Naive thymus-derived CD4-positive, alpha-beta T cell (primary cell): Measurements from ENCODE around the gene DAAM2. TPM values are rescaled to one million over a fixed set of nuclear protein-coding genes. Genes with fewer than 3 reads are reported as not detected.

Source experiments
- ATAC-seq: fragments of 150-1000 bp; cut with Tn5 transposase; 2 replicates; pipeline ENCODE4 v1.10.0; 2021; ENCODE audit warnings: mild to moderate bottlenecking, moderate library complexity
- CTCF ChIA-PET: fragments of 350-600 bp; sonication (Branson Sonifier 250); formaldehyde crosslinking; loops from one replicate; lab custom pipeline; 2021; ENCODE audit warnings: antibody characterized with exemption; lab: Charles Lee
- POLR2A ChIA-PET: fragments of 350-600 bp; sonication (Branson Sonifier 250); formaldehyde crosslinking; loops from one replicate; lab custom pipeline; 2021; ENCODE audit warnings: antibody characterized with exemption, inconsistent platforms; lab: Charles Lee
- DNase-seq, 9 donors: peaks; one replicate each; pipeline versions ENCODE4 v3.0.0 to v3.0.0-alpha.2; 2020 to 2022; ENCODE audit warnings: mixed read lengths in 1 of 9
- H3K27ac ChIP-seq: one replicate; pipeline ENCODE4 v1.7.0; 2013; ENCODE audit warnings: mild to moderate bottlenecking, low read depth, low read length, moderate library complexity
- H3K27me3 ChIP-seq, 2 donors: one replicate each; pipeline ENCODE4 v1.7.0; 2013; ENCODE audit warnings: low read length in 2 of 2, mild to moderate bottlenecking in 2 of 2, moderate library complexity in 2 of 2; ENCODE audit not compliant: control insufficient read depth in 2 of 2, insufficient read depth in 2 of 2
- H3K36me3 ChIP-seq, 3 experiments: 1 replicate in 2 of 3; 2 replicates in 1 of 3; pipeline ENCODE4 v1.7.0; 2013; ENCODE audit warnings: low read length in 3 of 3, mild to moderate bottlenecking in 3 of 3, moderate library complexity in 1 of 3; ENCODE audit not compliant: insufficient read depth in 3 of 3, control insufficient read depth in 2 of 3
- H3K4me1 ChIP-seq, 2 donors: one replicate each; pipeline ENCODE4 v1.7.0; 2013; ENCODE audit warnings: low read length in 2 of 2, mild to moderate bottlenecking in 2 of 2, moderate library complexity in 1 of 2; ENCODE audit not compliant: control insufficient read depth in 2 of 2, insufficient read depth in 2 of 2
- H3K4me3 ChIP-seq: 2 replicates; pipeline ENCODE4 v1.7.0; 2013; ENCODE audit warnings: mild to moderate bottlenecking, low read length
- H3K9me3 ChIP-seq, 3 experiments: 1 replicate in 2 of 3; 2 replicates in 1 of 3; pipeline ENCODE4 v1.7.0; 2013; ENCODE audit warnings: low read length in 3 of 3; ENCODE audit not compliant: control insufficient read depth in 2 of 3
- H3K27ac Mint-ChIP-seq, 9 donors: one replicate each; pipeline ENCODE4 v1.8.0; 2020 to 2022; ENCODE audit warnings: mixed read lengths in 9 of 9, mild to moderate bottlenecking in 8 of 9, moderate library complexity in 5 of 9, inconsistent platforms in 2 of 9
- H3K27me3 Mint-ChIP-seq, 5 donors: one replicate each; pipeline ENCODE4 v1.8.0; 2021 to 2022; ENCODE audit warnings: mixed read lengths in 5 of 5, mild to moderate bottlenecking in 1 of 5
- H3K36me3 Mint-ChIP-seq, 5 donors: one replicate each; pipeline ENCODE4 v1.8.0; 2020 to 2022; ENCODE audit warnings: mixed read lengths in 5 of 5, mild to moderate bottlenecking in 3 of 5, inconsistent platforms in 1 of 5
- H3K4me1 Mint-ChIP-seq, 7 donors: one replicate each; pipeline ENCODE4 v1.8.0; 2020 to 2022; ENCODE audit warnings: mixed read lengths in 7 of 7, mild to moderate bottlenecking in 3 of 7, inconsistent platforms in 1 of 7
- H3K4me3 Mint-ChIP-seq, 10 donors: one replicate each; pipeline ENCODE4 v1.8.0; 2020 to 2022; ENCODE audit warnings: mild to moderate bottlenecking in 10 of 10, mixed read lengths in 10 of 10, moderate library complexity in 6 of 10, inconsistent platforms in 2 of 10
- H3K9me3 Mint-ChIP-seq, 11 donors: one replicate each; pipeline ENCODE4 v1.8.0; 2020 to 2022; ENCODE audit warnings: mixed read lengths in 11 of 11, mild to moderate bottlenecking in 4 of 11, inconsistent platforms in 1 of 11, moderate library complexity in 1 of 11
- intact Hi-C, 2 donors: fragments of 100-400 bp; cut with micrococcal nuclease; formaldehyde crosslinking; loops; one replicate each; pipeline ENCODE4 v1.15.1; 2023
- polyA plus RNA-seq, 2 donors: library from polyadenylated mRNA; unstranded; fragments of 300-500 nt; fragmentation: Illumina TruSeq; gene quantifications; one replicate each; pipeline ENCODE4 v1.2.3, GENCODE V29; 2021
- total RNA-seq, 6 experiments: library from RNA in 5 of 6; stranded (reverse) in 5 of 6; gene quantifications; 1 replicate in 5 of 6; 2 replicates in 1 of 6; pipeline ENCODE4 v1.2.3 and lab custom pipeline; 2021 to 2026

The DAAM2 gene
- total and polyA plus RNA-seq, 7 experiments from 2014 or later, result not detected

DNA sequence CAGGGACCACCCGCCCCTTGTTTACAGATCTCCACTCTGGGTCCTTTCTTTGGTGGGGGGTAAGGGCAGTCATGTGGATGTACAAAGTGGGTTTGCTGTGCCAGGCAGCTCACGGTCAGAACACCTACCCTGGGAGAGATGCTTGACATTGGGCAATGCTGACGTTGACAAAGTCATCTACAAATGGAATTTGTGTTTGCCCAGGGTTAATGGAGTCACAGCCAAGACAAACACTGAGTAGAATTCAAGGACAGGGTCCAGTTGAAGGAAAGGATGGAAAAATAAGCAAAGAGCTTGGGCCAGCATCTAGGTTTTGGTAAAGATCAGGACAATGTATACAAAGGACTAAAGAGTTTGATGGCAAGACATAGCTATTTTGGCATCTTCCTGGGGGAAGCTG, 87.4 kb downstream of the DAAM2 start:
- H3K9me3 ChIP-seq, result no peaks in the 10 kb centered on the region
- H3K4me3 Mint-ChIP-seq, result no peak overlapping the region
- peaks cover 0 to 11% (median 5%) of the 10 kb centered on the region in 5 donors for H3K27me3 Mint-ChIP-seq
- H3K4me1 Mint-ChIP-seq, result no peaks in the 10 kb centered on the region
- no peak overlapping the region for H3K27ac Mint-ChIP-seq
- peaks cover 0 to 2% (median 0%) of the 10 kb centered on the region in 11 donors for H3K9me3 Mint-ChIP-seq
- POLR2A ChIA-PET, result no interaction called here
- no peaks in the 10 kb centered on the region for H3K36me3 Mint-ChIP-seq
- no peaks in the 10 kb centered on the region for H3K4me1 ChIP-seq
- no peak overlapping the region for H3K4me3 ChIP-seq
- no peaks in the 10 kb centered on the region for H3K27me3 ChIP-seq
- no peak overlapping the region for H3K27ac ChIP-seq
- no peak for ATAC-seq
- intact Hi-C loops, result no loop called here
- DNase-seq, result no peak
- H3K36me3 ChIP-seq, result no peaks in the 10 kb centered on the region
- CTCF ChIA-PET, result no interaction called here

DNA sequence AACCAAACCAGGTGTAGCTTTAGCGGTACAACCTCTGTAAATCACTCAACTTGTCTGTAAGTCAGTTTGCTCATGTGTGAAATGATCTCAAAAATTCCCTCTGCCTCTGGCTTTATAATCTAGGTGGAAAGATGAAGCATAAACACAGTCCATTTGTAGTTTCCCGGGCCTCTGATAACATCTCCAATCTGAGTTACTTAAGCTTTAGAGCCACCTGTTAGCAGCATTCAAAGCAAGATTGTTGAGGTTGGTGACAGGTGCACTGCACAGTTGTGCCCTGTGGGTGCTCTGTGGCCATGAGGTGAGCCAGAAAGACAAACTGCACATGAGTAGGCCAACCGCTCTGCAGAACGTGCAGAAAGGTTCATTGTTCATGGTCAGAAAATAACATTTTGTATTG, 88.4 kb downstream of the DAAM2 start:
- POLR2A ChIA-PET, result no interaction called here

DNA sequence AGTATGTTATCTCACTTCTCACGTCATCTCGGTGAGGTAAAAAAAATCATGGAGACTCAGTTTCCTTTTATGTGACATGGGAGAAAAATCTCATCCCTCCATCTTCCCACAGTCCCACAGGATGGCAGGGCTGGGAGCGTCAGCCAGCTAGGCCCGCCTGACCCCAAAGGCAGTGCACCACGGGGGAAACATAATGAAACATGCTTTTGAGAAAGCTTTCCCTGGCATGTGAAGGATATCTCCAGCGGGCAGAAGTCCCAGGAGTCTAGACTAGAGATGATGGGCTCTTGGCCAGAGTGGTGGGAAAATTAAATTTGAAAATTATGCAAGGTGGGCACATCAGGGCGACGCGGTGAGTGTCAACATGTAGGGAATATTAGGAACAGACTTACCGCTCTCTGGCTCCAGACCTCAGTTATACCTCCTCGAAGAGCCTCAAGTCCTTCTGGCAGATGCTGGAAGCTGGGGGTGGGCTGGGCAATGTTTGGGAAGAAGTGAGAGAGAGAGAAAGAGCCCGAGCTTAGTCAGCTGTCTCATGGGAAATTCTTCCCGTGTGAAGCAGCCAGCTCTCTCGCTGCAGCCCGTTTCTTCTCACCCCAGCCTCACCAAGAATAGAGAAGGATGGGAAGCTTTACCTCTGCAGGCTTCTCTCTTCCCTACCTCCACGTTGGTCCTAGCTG, 89.8 kb downstream of the DAAM2 start:
- Mint-ChIP-seq H3K27ac (no peak overlapping the region), H3K36me3 (no peaks in the 10 kb centered on the region), H3K9me3 (peaks cover 0 to 2% (median 0%) of the 10 kb centered on the region in 11 donors), H3K4me1 (no peaks in the 10 kb centered on the region), H3K27me3 (peaks cover 0 to 24% (median 4%) of the 10 kb centered on the region in 5 donors), H3K4me3 (no peak overlapping the region)
- Histone ChIP-seq H3K9me3 (no peaks in the 10 kb centered on the region), H3K36me3 (no peaks in the 10 kb centered on the region), H3K27ac (no peak overlapping the region), H3K4me3 (no peak overlapping the region), H3K27me3 (no peaks in the 10 kb centered on the region), H3K4me1 (no peaks in the 10 kb centered on the region)
- ChIA-PET POLR2A (no interaction called here), CTCF (no interaction called here)
- intact Hi-C loops, result no loop called here
- no peak for DNase-seq
- no peak for ATAC-seq

More for the DNA sequence above, 88.4 kb downstream of the DAAM2 start:
- no peaks in the 10 kb centered on the region for H3K4me1 ChIP-seq
- CTCF ChIA-PET, result no interaction called here
- H3K9me3 ChIP-seq, result no peaks in the 10 kb centered on the region
- H3K9me3 Mint-ChIP-seq, result peaks cover 0 to 2% (median 0%) of the 10 kb centered on the region in 11 donors
- H3K27me3 ChIP-seq, result no peaks in the 10 kb centered on the region
- H3K36me3 ChIP-seq, result no peaks in the 10 kb centered on the region
- ATAC-seq, result no peak
- H3K4me1 Mint-ChIP-seq, result no peaks in the 10 kb centered on the region
- no peak for DNase-seq
- H3K27ac ChIP-seq, result no peak overlapping the region
- no peak overlapping the region for H3K4me3 Mint-ChIP-seq
- intact Hi-C loops, result no loop called here
- H3K36me3 Mint-ChIP-seq, result no peaks in the 10 kb centered on the region
- H3K27me3 Mint-ChIP-seq, result peaks cover 0 to 18% (median 5%) of the 10 kb centered on the region in 5 donors
- H3K27ac Mint-ChIP-seq, result no peak overlapping the region
- H3K4me3 ChIP-seq, result no peak overlapping the region

DNA sequence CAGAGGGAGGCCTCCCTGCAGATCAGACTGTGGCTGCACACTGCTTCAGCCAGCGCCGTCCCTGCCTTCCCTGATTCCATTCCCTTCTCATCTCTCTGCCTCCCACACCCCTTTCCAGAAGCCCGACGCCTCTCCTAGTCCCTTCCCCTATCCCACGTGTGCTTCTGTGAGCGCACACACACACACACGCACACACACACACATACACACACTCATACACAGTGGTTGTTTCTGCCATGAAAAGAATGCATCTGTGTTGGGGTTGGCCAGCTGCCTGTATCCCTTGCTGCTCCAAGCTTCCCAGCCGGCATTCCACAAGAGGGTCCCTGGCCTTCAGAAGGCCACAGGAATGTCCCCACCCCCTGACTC, 90.3 kb downstream of the DAAM2 start:
- Mint-ChIP-seq H3K27me3 (peaks cover 0 to 23% (median 4%) of the 10 kb centered on the region in 5 donors), H3K36me3 (no peaks in the 10 kb centered on the region), H3K4me3 (no peak overlapping the region), H3K4me1 (no peaks in the 10 kb centered on the region), H3K9me3 (peaks cover 0 to 2% (median 0%) of the 10 kb centered on the region in 11 donors), H3K27ac (no peak overlapping the region)
- POLR2A ChIA-PET, result no interaction called here
- Histone ChIP-seq H3K9me3 (no peaks in the 10 kb centered on the region), H3K27ac (no peak overlapping the region), H3K4me3 (no peak overlapping the region), H3K4me1 (no peaks in the 10 kb centered on the region), H3K36me3 (no peaks in the 10 kb centered on the region), H3K27me3 (no peaks in the 10 kb centered on the region)
- no peak for DNase-seq
- CTCF ChIA-PET, result no interaction called here
- intact Hi-C loops, result no loop called here
- ATAC-seq, result no peak

DNA sequence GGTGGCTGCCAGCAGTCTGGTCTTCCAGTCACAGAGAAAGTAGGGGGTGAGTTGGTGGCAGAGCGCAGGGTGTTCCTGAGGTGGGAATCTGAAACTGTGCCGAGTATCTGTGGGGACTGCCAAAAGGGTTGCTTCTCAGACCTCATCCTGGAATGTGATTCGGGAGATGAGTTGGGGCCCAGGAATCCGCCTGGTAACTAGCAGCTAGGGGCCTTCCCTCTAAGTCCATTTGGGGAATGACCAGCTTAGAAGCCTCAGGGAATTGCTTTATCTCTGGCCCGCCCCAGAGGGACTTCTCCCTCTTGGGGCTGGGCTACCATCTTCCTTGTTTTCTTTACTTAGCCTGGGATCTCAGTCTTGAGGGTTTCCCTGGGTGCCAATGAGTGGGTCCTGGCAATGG, 92.5 kb downstream of the DAAM2 start:
- ATAC-seq, result no peak
- H3K9me3 ChIP-seq, result no peaks in the 10 kb centered on the region
- no peak overlapping the region for H3K4me3 ChIP-seq
- intact Hi-C loops, result no loop called here
- H3K27me3 ChIP-seq, result no peaks in the 10 kb centered on the region
- H3K9me3 Mint-ChIP-seq, result peaks cover 0 to 2% (median 0%) of the 10 kb centered on the region in 11 donors
- ChIA-PET CTCF (no interaction called here), POLR2A (no interaction called here)
- no peaks in the 10 kb centered on the region for H3K36me3 Mint-ChIP-seq
- H3K4me3 Mint-ChIP-seq, result no peak overlapping the region
- H3K4me1 Mint-ChIP-seq, result no peaks in the 10 kb centered on the region
- H3K27ac Mint-ChIP-seq, result no peak overlapping the region
- no peaks in the 10 kb centered on the region for H3K4me1 ChIP-seq
- H3K27me3 Mint-ChIP-seq, result peaks cover 0 to 29% (median 8%) of the 10 kb centered on the region in 5 donors
- no peak for DNase-seq
- H3K27ac ChIP-seq, result no peak overlapping the region
- H3K36me3 ChIP-seq, result no peaks in the 10 kb centered on the region

DNA sequence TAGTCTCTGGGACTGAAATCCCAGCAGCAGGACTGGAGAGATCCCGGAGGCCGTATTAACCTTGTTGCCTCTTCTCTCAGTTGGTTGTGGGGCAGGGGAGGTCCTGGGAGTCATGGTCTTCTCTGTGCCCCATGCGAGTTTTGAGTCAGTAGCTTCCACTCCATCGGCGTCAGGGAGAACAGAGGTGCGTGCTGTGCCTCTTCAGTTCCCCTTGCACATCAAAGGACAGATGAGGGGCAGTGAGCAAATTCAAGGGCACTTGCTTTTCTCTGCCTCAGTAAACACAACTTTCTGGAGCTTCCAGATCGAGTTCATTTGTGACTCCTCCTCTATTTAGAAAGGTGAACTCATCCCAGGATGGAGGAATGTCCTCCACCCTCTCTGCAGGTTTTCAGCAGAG, 93.5 kb downstream of the DAAM2 start:
- H3K4me3 ChIP-seq, result no peak overlapping the region
- no peaks in the 10 kb centered on the region for H3K4me1 ChIP-seq
- H3K27me3 Mint-ChIP-seq, result peaks cover 0 to 29% (median 8%) of the 10 kb centered on the region in 5 donors
- intact Hi-C loops, result no loop called here
- ChIA-PET CTCF (no interaction called here), POLR2A (no interaction called here)
- H3K9me3 Mint-ChIP-seq, result peaks cover 0 to 2% (median 0%) of the 10 kb centered on the region in 11 donors
- H3K27ac Mint-ChIP-seq, result no peak overlapping the region
- no peaks in the 10 kb centered on the region for H3K4me1 Mint-ChIP-seq
- no peaks in the 10 kb centered on the region for H3K9me3 ChIP-seq
- no peaks in the 10 kb centered on the region for H3K27me3 ChIP-seq
- no peaks in the 10 kb centered on the region for H3K36me3 Mint-ChIP-seq
- no peak overlapping the region for H3K4me3 Mint-ChIP-seq
- H3K27ac ChIP-seq, result no peak overlapping the region
- H3K36me3 ChIP-seq, result no peaks in the 10 kb centered on the region
- ATAC-seq (no peak), DNase-seq (no peak)

DNA sequence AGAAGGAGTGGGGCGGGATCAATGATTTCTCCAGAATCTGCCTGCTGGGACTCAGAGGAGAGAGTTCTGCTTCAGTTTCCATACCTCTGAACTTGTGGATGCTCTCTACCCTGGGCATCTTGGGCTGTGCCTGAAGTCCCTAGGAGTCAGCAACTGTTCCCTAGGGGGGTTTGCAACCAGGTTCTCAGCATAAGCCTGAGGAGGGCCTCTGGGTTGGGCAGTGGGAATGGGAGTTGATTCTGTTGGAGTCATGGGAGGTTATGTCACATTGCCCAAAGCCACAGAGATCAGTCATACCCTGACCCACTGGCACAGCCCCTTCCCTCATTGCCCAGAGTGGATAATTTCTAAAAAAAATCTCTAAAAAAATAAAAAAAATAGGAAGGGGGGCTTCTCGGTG, 94.7 kb downstream of the DAAM2 start:
- Histone ChIP-seq H3K4me1 (no peaks in the 10 kb centered on the region), H3K36me3 (no peaks in the 10 kb centered on the region), H3K27me3 (no peaks in the 10 kb centered on the region), H3K27ac (no peak overlapping the region), H3K4me3 (no peak overlapping the region), H3K9me3 (no peaks in the 10 kb centered on the region)
- ATAC-seq, result no peak
- Mint-ChIP-seq H3K9me3 (peaks cover 0 to under 1% (median 0%) of the 10 kb centered on the region in 11 donors), H3K4me3 (no peak overlapping the region), H3K27me3 (peaks cover 0 to 29% (median 13%) of the 10 kb centered on the region in 5 donors), H3K27ac (no peak overlapping the region), H3K36me3 (no peaks in the 10 kb centered on the region), H3K4me1 (no peaks in the 10 kb centered on the region)
- ChIA-PET POLR2A (no interaction called here), CTCF (no interaction called here)
- intact Hi-C loops, result no loop called here
- DNase-seq, result no peak
